ENCODE results near the gene SCN9A.

DNA sequence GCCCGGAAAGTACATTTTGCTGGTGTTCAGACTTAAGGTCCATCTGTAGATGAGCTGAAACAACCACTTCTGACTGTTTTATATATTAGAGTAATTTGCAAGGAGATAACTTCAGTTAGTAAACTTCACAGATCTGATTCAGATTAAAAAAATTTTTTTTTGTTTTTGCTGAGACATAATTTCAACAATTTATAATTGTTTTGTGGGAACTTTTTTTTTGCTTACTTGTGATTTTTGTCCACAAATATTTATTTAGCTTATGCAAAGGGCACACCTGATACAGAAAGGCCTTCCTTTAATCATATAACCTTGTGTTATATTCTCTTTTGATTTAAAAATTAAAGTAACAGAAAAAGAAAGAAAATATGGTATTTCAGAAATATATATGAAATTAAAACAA lies 9.6 kb upstream of the SCN9A start:
- TF ChIP-seq, protein P1, sequence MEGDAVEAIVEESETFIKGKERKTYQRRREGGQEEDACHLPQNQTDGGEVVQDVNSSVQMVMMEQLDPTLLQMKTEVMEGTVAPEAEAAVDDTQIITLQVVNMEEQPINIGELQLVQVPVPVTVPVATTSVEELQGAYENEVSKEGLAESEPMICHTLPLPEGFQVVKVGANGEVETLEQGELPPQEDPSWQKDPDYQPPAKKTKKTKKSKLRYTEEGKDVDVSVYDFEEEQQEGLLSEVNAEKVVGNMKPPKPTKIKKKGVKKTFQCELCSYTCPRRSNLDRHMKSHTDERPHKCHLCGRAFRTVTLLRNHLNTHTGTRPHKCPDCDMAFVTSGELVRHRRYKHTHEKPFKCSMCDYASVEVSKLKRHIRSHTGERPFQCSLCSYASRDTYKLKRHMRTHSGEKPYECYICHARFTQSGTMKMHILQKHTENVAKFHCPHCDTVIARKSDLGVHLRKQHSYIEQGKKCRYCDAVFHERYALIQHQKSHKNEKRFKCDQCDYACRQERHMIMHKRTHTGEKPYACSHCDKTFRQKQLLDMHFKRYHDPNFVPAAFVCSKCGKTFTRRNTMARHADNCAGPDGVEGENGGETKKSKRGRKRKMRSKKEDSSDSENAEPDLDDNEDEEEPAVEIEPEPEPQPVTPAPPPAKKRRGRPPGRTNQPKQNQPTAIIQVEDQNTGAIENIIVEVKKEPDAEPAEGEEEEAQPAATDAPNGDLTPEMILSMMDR (IDR thresholded peaks at IDR 0.05) = no peak
- TF ChIP-seq POLR2A (IDR thresholded peaks at IDR 0.05) = no peak
